ENCODE data around the gene RFX8.

- TF ChIP-seq JUN (CRISPR knock-in tag; IDR thresholded peaks at IDR 0.05) (no peak), FOXK2 (IDR thresholded peaks at IDR 0.05) (no peak), POLR2A (IDR thresholded peaks at IDR 0.05; ENCODE audit: insufficient read depth in 1 of 2, low read depth in 2 of 2, low read length in 2 of 2) (no peak), CHD2 (IDR thresholded peaks at IDR 0.05; ENCODE audit: low read depth, low read length) (no peak), EP300 (IDR thresholded peaks at IDR 0.05; ENCODE audit: low read depth in 2 of 2, low read length in 2 of 2) (no peak), EP300 (CRISPR knock-in tag; IDR thresholded peaks at IDR 0.05; ENCODE audit: borderline replicate concordance) (no peak), CBX5 (CRISPR knock-in tag; IDR thresholded peaks at IDR 0.05; ENCODE audit: borderline replicate concordance) (no peak), MXI1 (IDR thresholded peaks at IDR 0.05; ENCODE audit: borderline replicate concordance, low read depth, low read length) (no peak)
- TF ChIP-seq, protein P1, sequence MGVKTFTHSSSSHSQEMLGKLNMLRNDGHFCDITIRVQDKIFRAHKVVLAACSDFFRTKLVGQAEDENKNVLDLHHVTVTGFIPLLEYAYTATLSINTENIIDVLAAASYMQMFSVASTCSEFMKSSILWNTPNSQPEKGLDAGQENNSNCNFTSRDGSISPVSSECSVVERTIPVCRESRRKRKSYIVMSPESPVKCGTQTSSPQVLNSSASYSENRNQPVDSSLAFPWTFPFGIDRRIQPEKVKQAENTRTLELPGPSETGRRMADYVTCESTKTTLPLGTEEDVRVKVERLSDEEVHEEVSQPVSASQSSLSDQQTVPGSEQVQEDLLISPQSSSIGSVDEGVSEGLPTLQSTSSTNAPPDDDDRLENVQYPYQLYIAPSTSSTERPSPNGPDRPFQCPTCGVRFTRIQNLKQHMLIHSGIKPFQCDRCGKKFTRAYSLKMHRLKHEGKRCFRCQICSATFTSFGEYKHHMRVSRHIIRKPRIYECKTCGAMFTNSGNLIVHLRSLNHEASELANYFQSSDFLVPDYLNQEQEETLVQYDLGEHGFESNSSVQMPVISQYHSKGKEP (CRISPR knock-in tag; IDR thresholded peaks at IDR 0.05) = no peak
Observed at GRCh38 chr2:101412092-101412694, 62.7 kb downstream of the RFX8 start.
